Mesothelial cell of epicardium (in vitro differentiated cells): Measurements from ENCODE around the gene COA6. TPM values are rescaled to one million over a fixed set of nuclear protein-coding genes. Genes with fewer than 3 reads are reported as not detected.

Experiments
- DNase-seq, 2 experiments: peaks; one replicate each; pipeline ENCODE4 v3.0.0; 2021; ENCODE audit warnings: low spot score in 2 of 2; ENCODE audit not compliant: unreplicated experiment in 2 of 2
- H3K27ac Mint-ChIP-seq: 2 replicates; pipeline ENCODE4 v1.8.0; 2021; ENCODE audit warnings: mixed read lengths
- H3K27me3 Mint-ChIP-seq: 2 replicates; pipeline ENCODE4 v1.8.0; 2021; ENCODE audit warnings: low read depth, mixed read lengths
- H3K36me3 Mint-ChIP-seq: 2 replicates; pipeline ENCODE4 v1.8.0; 2021; ENCODE audit warnings: mixed read lengths
- H3K4me1 Mint-ChIP-seq: 2 replicates; pipeline ENCODE4 v1.8.0; 2021; ENCODE audit warnings: mixed read lengths
- H3K4me3 Mint-ChIP-seq: 2 replicates; pipeline ENCODE4 v1.8.0; 2021; ENCODE audit warnings: mild to moderate bottlenecking, moderate library complexity, mixed read lengths
- H3K9me3 Mint-ChIP-seq: 2 replicates; pipeline ENCODE4 v1.8.0; 2021; ENCODE audit warnings: mixed read lengths
- CTCF ChIP-seq: fragments of 200-600 bp; sonication (generic); IDR thresholded peaks from one replicate; pipeline ENCODE4 v1.5.0; 2021; ENCODE audit warnings: antibody characterized with exemption; ENCODE audit not compliant: unreplicated experiment
- total RNA-seq: library from RNA; stranded (reverse); gene quantifications from 3 replicates; pipeline ENCODE4 v1.2.1, GENCODE V29; 2021

COA6 gene
- total RNA-seq, 1 donor from 2014 or later, result 23.2 TPM

GRCh38 chr1:234413990-234414389 is 40.7 kb downstream of the COA6 start:
- Mint-ChIP-seq H3K4me3 (no peak overlapping the region), H3K36me3 (peaks cover 21% of the 10 kb centered on the region), H3K27ac (no peak overlapping the region), H3K27me3 (no peaks in the 10 kb centered on the region), H3K9me3 (no peaks in the 10 kb centered on the region), H3K4me1 (peaks cover 2% of the 10 kb centered on the region)
- TF ChIP-seq CTCF, result no peak
- DNase-seq, result no peak

DNA sequence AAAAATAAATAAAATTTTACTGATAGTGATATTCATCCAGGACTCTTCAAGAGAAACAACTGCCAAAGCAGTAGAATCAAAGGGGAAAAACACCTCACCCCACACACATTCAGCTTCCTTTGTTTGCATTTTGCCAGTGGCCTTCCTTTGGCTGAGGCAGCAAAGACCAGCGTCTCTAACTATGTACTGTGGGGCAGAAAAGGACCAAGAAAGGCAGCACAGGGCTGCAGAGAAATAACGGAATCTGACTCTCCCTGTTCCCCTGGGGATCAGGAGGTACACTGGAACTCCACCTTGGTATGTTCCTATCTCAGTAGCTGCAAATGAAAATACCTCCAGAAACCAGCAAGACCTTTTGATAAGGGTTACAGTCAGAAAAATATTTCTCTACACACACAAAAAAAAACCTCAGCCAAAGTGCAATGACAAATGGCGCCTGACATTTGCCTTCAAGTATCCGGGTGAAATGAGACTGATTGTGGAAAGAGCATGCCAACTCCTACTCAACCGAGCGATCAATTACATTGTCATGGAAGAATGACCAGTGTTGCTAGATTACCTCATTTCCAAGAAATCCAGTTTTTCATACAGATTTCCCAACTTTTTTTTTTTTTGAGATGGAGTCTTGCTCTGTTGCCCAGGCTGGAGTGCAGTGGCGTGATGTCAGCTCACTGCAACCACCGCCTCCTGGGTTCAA is 54.8 kb downstream of the COA6 start:
- Mint-ChIP-seq H3K4me1 (no peaks in the 10 kb centered on the region), H3K36me3 (peaks cover 25% of the 10 kb centered on the region), H3K4me3 (no peak overlapping the region), H3K27ac (no peak overlapping the region), H3K27me3 (no peaks in the 10 kb centered on the region), H3K9me3 (no peaks in the 10 kb centered on the region)
- no peak for DNase-seq
- TF ChIP-seq CTCF, result no peak

DNA sequence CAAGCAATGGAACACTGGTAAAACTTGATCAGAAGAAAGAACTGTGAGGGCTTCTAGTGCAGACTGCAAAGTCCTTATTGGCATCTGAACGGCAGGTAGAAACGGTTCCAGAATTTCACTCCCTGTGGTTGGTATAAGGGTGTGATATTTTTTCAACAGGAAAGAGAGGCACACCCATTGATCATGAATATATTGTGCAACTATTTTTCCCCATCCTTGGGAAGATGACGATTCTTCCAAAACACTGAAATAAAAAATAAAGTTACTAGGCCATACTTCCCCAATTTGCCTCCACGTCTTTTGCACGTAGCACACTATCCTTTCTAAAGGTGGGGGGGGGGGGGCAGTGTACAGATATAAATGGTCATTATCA is 56.2 kb downstream of the COA6 start:
- Mint-ChIP-seq H3K9me3 (no peaks in the 10 kb centered on the region), H3K27me3 (no peaks in the 10 kb centered on the region), H3K4me1 (no peaks in the 10 kb centered on the region), H3K27ac (no peak overlapping the region), H3K4me3 (no peak overlapping the region), H3K36me3 (peaks cover 28% of the 10 kb centered on the region)
- TF ChIP-seq CTCF, result no peak
- DNase-seq, result no peak

GRCh38 chr1:234430691-234431090 is 57.4 kb downstream of the COA6 start:
- TF ChIP-seq CTCF, result no peak
- no peak overlapping the region for H3K4me3 Mint-ChIP-seq
- H3K36me3 Mint-ChIP-seq, result peaks cover 26% of the 10 kb centered on the region
- H3K27ac Mint-ChIP-seq, result no peak overlapping the region
- peaks cover 3% of the 10 kb centered on the region for H3K4me1 Mint-ChIP-seq
- H3K27me3 Mint-ChIP-seq, result no peaks in the 10 kb centered on the region
- no peak for DNase-seq
- H3K9me3 Mint-ChIP-seq, result no peaks in the 10 kb centered on the region

- Mint-ChIP-seq H3K36me3 (peaks cover 26% of the 10 kb centered on the region), H3K27me3 (no peaks in the 10 kb centered on the region), H3K27ac (no peak overlapping the region), H3K4me3 (no peak overlapping the region), H3K4me1 (peaks cover 4% of the 10 kb centered on the region), H3K9me3 (no peaks in the 10 kb centered on the region)
- DNase-seq, result no peak
- TF ChIP-seq CTCF, result no peak
Measured at GRCh38 chr1:234431255-234431654, 58.0 kb downstream of the COA6 start.
